WTC11 (cell line): Measurements from ENCODE around the gene FAM135A. TPM values are rescaled to one million over a fixed set of nuclear protein-coding genes. Genes with fewer than 3 reads are reported as not detected.
A peak's percentile ranks its signal among the peaks of the same experiment; 100 is the strongest.

Experiments used
- ATF6 ChIP-seq: sonication (generic); formaldehyde crosslinking; IDR thresholded peaks from 2 replicates; pipeline ENCODE4 v1.8.1; 2023; ENCODE audit warnings: mild to moderate bottlenecking, missing genetic modification reagents
- CTCF ChIP-seq: fragments of 200-600 bp; IDR thresholded peaks from 2 replicates; pipeline ENCODE4 v1.8.0; 2022; ENCODE audit warnings: antibody characterized with exemption
- E2F1 ChIP-seq: sonication (generic); formaldehyde crosslinking; IDR thresholded peaks from 2 replicates; pipeline ENCODE4 v1.8.0; 2022; ENCODE audit warnings: mild to moderate bottlenecking, missing genetic modification reagents
- ELF4 ChIP-seq: sonication (generic); formaldehyde crosslinking; IDR thresholded peaks from 2 replicates; pipeline ENCODE4 v1.8.1; 2022; ENCODE audit warnings: low read depth, mild to moderate bottlenecking, moderate library complexity, missing genetic modification reagents
- FOXP1 ChIP-seq: sonication (generic); formaldehyde crosslinking; IDR thresholded peaks from 2 replicates; pipeline ENCODE4 v1.8.0; 2022; ENCODE audit warnings: missing genetic modification reagents, mild to moderate bottlenecking, moderate library complexity, borderline replicate concordance
- GRHL2 ChIP-seq: fragments of 250-450 bp; sonication (Bioruptor Pico); IDR thresholded peaks from 2 replicates; pipeline ENCODE4 v1.8.0; 2022; ENCODE audit warnings: mild to moderate bottlenecking, moderate library complexity; ENCODE audit not compliant: insufficient replicate concordance, severe bottlenecking
- HMGA2 ChIP-seq: fragments of 250-450 bp; sonication (Bioruptor Pico); IDR thresholded peaks from 2 replicates; pipeline ENCODE4 v1.4.0; 2021; ENCODE audit warnings: mild to moderate bottlenecking, moderate library complexity
- MLX ChIP-seq: sonication (generic); formaldehyde crosslinking; IDR thresholded peaks from 2 replicates; pipeline ENCODE4 v1.8.1; 2023; ENCODE audit warnings: mild to moderate bottlenecking, missing genetic modification reagents, moderate library complexity
- NFATC4 ChIP-seq: fragments of 250-450 bp; sonication (Bioruptor Pico); IDR thresholded peaks from 2 replicates; pipeline ENCODE4 v1.9.0; 2021; ENCODE audit warnings: mild to moderate bottlenecking
- NR1H2 ChIP-seq: sonication (generic); formaldehyde crosslinking; IDR thresholded peaks from 2 replicates; pipeline ENCODE4 v1.9.0; 2021; ENCODE audit warnings: mild to moderate bottlenecking, moderate library complexity, missing genetic modification reagents
- NR2C2 ChIP-seq: sonication (generic); formaldehyde crosslinking; IDR thresholded peaks from 2 replicates; pipeline ENCODE4 v1.8.0; 2022; ENCODE audit warnings: mild to moderate bottlenecking, missing genetic modification reagents
- PREB ChIP-seq: sonication (generic); formaldehyde crosslinking; IDR thresholded peaks from 2 replicates; pipeline ENCODE4 v1.8.1; 2022; ENCODE audit warnings: mild to moderate bottlenecking, missing genetic modification reagents, moderate library complexity, borderline replicate concordance
- SMAD4 ChIP-seq: sonication (generic); formaldehyde crosslinking; IDR thresholded peaks from 2 replicates; pipeline ENCODE4 v1.8.0; 2022; ENCODE audit warnings: mild to moderate bottlenecking, missing genetic modification reagents
- TCF7 ChIP-seq: sonication (generic); formaldehyde crosslinking; IDR thresholded peaks from 2 replicates; pipeline ENCODE4 v1.8.0; 2022; ENCODE audit warnings: mild to moderate bottlenecking, low read depth, missing genetic modification reagents, moderate library complexity
- ZBTB43 ChIP-seq: sonication (generic); formaldehyde crosslinking; IDR thresholded peaks from 2 replicates; pipeline ENCODE4 v1.8.1; 2023; ENCODE audit warnings: mild to moderate bottlenecking, missing genetic modification reagents
- ZMAT4 ChIP-seq: fragments of 250-450 bp; sonication (Bioruptor Pico); IDR thresholded peaks from 2 replicates; pipeline ENCODE4 v1.9.0; 2021; ENCODE audit warnings: mild to moderate bottlenecking
- ZNF219 ChIP-seq: sonication (generic); formaldehyde crosslinking; IDR thresholded peaks from 2 replicates; pipeline ENCODE4 v1.8.0; 2023; ENCODE audit warnings: missing genetic modification reagents, mild to moderate bottlenecking, borderline replicate concordance
- ZNF263 ChIP-seq: sonication (generic); formaldehyde crosslinking; IDR thresholded peaks from 2 replicates; pipeline ENCODE4 v1.8.1; 2022; ENCODE audit warnings: low read depth, mild to moderate bottlenecking, moderate library complexity, missing genetic modification reagents
- ZNF281 ChIP-seq: sonication (generic); formaldehyde crosslinking; IDR thresholded peaks from 2 replicates; pipeline ENCODE4 v1.8.0; 2023; ENCODE audit warnings: mild to moderate bottlenecking, missing genetic modification reagents
- ZNF416 ChIP-seq: fragments of 250-450 bp; sonication (Bioruptor Pico); IDR thresholded peaks from 2 replicates; pipeline ENCODE4 v1.9.0; 2021; ENCODE audit warnings: mild to moderate bottlenecking, inconsistent platforms
- ZSCAN18 ChIP-seq: fragments of 250-450 bp; sonication (Bioruptor Pico); IDR thresholded peaks from 2 replicates; pipeline ENCODE4 v2.1.2; 2022; ENCODE audit warnings: mild to moderate bottlenecking, moderate library complexity
- total RNA-seq: library from RNA; stranded (reverse); gene quantifications from 3 replicates; pipeline ENCODE4 v1.2.3, GENCODE V29; 2021

Gene FAM135A
- total RNA-seq, 1 experiment from 2014 or later, result 32.9 TPM

GRCh38 chr6:70566751-70567382 lies 153.6 kb downstream of the FAM135A start, which contains the start of gene SDHAF4 (continued):
- TF ChIP-seq FOXP1, result peak; percentile 88
- no peak for TF ChIP-seq SMAD4 (CRISPR knock-in tag)
- no peak for TF ChIP-seq HMGA2 (CRISPR knock-in tag)
- no peak for TF ChIP-seq MLX (CRISPR knock-in tag)
- TF ChIP-seq PREB (CRISPR knock-in tag), result no peak
- TF ChIP-seq ZNF281 (CRISPR knock-in tag), result no peak
- no peak for TF ChIP-seq ELF4
- no peak for TF ChIP-seq ATF6 (CRISPR knock-in tag)
- 0 out of 2 replicates have a peak, but pooled peaks have one; percentile 21 for TF ChIP-seq E2F1 (CRISPR knock-in tag)
- TF ChIP-seq ZMAT4 (CRISPR knock-in tag), result no peak
- peak; percentile 40; the same call in 1 of the 2 replicates for TF ChIP-seq ZBTB43
- no peak for TF ChIP-seq ZNF263
- no peak for TF ChIP-seq TCF7 (CRISPR knock-in tag)
- no peak for TF ChIP-seq ZNF219 (CRISPR knock-in tag)
- no peak for TF ChIP-seq ZNF416
- TF ChIP-seq NR2C2 (CRISPR knock-in tag), result no peak
- no peak for TF ChIP-seq NR1H2 (CRISPR knock-in tag)
- TF ChIP-seq CTCF, result no peak
- no peak for TF ChIP-seq ZSCAN18
- TF ChIP-seq GRHL2 (CRISPR knock-in tag), result no peak
- no peak for TF ChIP-seq NFATC4 (CRISPR knock-in tag)
